Prostate gland (tissue), 2 donors: Measurements from ENCODE around the gene C6orf120. TPM values are rescaled to one million over a fixed set of nuclear protein-coding genes. Genes with fewer than 3 reads are reported as not detected.
A peak's percentile ranks its signal among the peaks of the same experiment; 100 is the strongest.

Experiments
- DNase-seq: peaks from one replicate; pipeline ENCODE4 v3.0.0-alpha.2; 2019; ENCODE audit warnings: low spot score
- H3K27ac ChIP-seq, 2 donors: fragments of 200-600 bp; sonication (generic); 2 replicates each; pipeline ENCODE4 v1.5.1; 2017 to 2019
- H3K27me3 ChIP-seq: fragments of 200-600 bp; sonication (generic); replicated peaks from 2 replicates; pipeline ENCODE4 v1.5.1; 2019; ENCODE audit not compliant: insufficient read depth
- H3K36me3 ChIP-seq, 2 donors: fragments of 200-600 bp; sonication (generic); 1 replicate in 1 of 2; 2 replicates in 1 of 2; pipeline versions ENCODE4 v1.5.1 to v1.8.1; 2017 to 2019
- H3K4me1 ChIP-seq: fragments of 200-600 bp; sonication (generic); replicated peaks from 2 replicates; pipeline ENCODE4 v1.5.1; 2019
- H3K4me3 ChIP-seq, 2 donors: fragments of 200-600 bp; sonication (generic); 2 replicates each; pipeline ENCODE4 v1.5.1; 2017 to 2019
- H3K9me3 ChIP-seq: fragments of 200-600 bp; sonication (generic); 2 replicates; pipeline ENCODE4 v1.5.1; 2017
- CTCF ChIP-seq, 4 experiments: fragments of 200-600 bp in 2 of 4; fragments of 450-650 bp in 2 of 4; sonication (generic) in 2 of 4; IDR thresholded peaks; 1 replicate in 3 of 4; 2 replicates in 1 of 4; pipeline ENCODE4 v1.5.1; 2016 to 2019; ENCODE audit warnings: antibody characterized with exemption in 4 of 4, mild to moderate bottlenecking in 2 of 4, moderate library complexity in 2 of 4
- POLR2A ChIP-seq: fragments of 450-650 bp; IDR thresholded peaks from one replicate; pipeline ENCODE4 v1.6.1; 2016; ENCODE audit warnings: antibody characterized with exemption, mild to moderate bottlenecking
- POLR2AphosphoS5 ChIP-seq: sonication (generic); formaldehyde crosslinking; IDR thresholded peaks from one replicate; pipeline ENCODE4 v1.6.1; 2017; ENCODE audit warnings: antibody characterized with exemption
- WGBS: methylation state at CpG from one replicate; pipeline ENCODE4 v1.1.5; 2018; 5-methylcytosine and 5-hydroxymethylcytosine counted together
- intact Hi-C: fragments of 100-400 bp; cut with DNase I; formaldehyde crosslinking; loops from one replicate; pipeline ENCODE4 v1.14.2; 2022
- total RNA-seq, 2 donors: library from RNA; depleted of rRNA; stranded (reverse); fragments of >200 nt; gene quantifications; one replicate each; pipeline ENCODE4 v1.1.0, GENCODE V29; 2016

Gene C6orf120
- total RNA-seq, 2 donors from 2014 or later, result 23.6 to 41.8 TPM

- peak within 1 kb of the TSS; percentile 87 to 90 for H3K4me3 ChIP-seq
- TF ChIP-seq POLR2AphosphoS5 (peak; percentile 98), POLR2A (no peak), CTCF (IDR thresholded peaks at IDR 0.05) (peak in 3 of 4 experiments; percentile 26 to 78 (median 58))
- no peaks in the 10 kb centered on the region for H3K36me3 ChIP-seq
- no peaks in the 10 kb centered on the region for H3K27me3 ChIP-seq
- no peaks in the 10 kb centered on the region for H3K9me3 ChIP-seq
- intact Hi-C loops, result loop anchor here (2.0 kb wide), 1 partner anchor 803 kb away; the partner anchor contains the start of gene TBP
- H3K4me1 ChIP-seq, result peaks cover 4% of the 10 kb centered on the region
- WGBS, result under 1% methylated on average over 76 of the region's 90 CpGs
- peak within 1 kb of the TSS; percentile 95 to 96 for H3K27ac ChIP-seq
- DNase-seq, result peak; percentile 92
Observed at GRCh38 chr6:169751242-169752073, 49.5 kb downstream of the C6orf120 start, which contains the start of the genes DYNLT2 and ERMARD. Gene DYNLT2, minus strand, starts transcription at chr6:169751572. Its CDS starts 114 bp downstream, at chr6:169751458. Gene ERMARD, plus strand, starts transcription at chr6:169751622. Its CDS starts 36 bp downstream, at chr6:169751658.

GRCh38 chr6:169752074-169752623 is 50.2 kb downstream of the C6orf120 start:
- no peak for DNase-seq
- peak overlapping the region; percentile 87 to 90 for H3K4me3 ChIP-seq
- peaks cover 4% of the 10 kb centered on the region for H3K4me1 ChIP-seq
- H3K36me3 ChIP-seq, result no peaks in the 10 kb centered on the region
- intact Hi-C loops, result no loop called here
- H3K27me3 ChIP-seq, result no peaks in the 10 kb centered on the region
- no peak for TF ChIP-seq CTCF (IDR thresholded peaks at IDR 0.05)
- TF ChIP-seq POLR2AphosphoS5, result no peak
- no peak for TF ChIP-seq POLR2A
- WGBS, result 7% methylated on average over 19 of the region's 19 CpGs
- no peaks in the 10 kb centered on the region for H3K9me3 ChIP-seq
- peak overlapping the region; percentile 95 to 96 for H3K27ac ChIP-seq

Other genes starting within 250 kb of the C6orf120 start
- gene WDR27, start 97 bp upstream of the C6orf120 start, total RNA-seq, result 10 to 100 TPM; 17.8 to 53.1 TPM
- 10 to 100 TPM; 45.9 to 50.4 TPM for gene PHF10, start 22.4 kb downstream of the C6orf120 start, total RNA-seq
- gene DYNLT2, start 49.4 kb downstream of the C6orf120 start, total RNA-seq, result 1 to 10 TPM; 2.2 to 7.2 TPM
- 10 to 100 TPM; 23.7 to 33.2 TPM for gene ERMARD, start 49.5 kb downstream of the C6orf120 start, total RNA-seq